ENCODE results near the gene PIGN.

DNA sequence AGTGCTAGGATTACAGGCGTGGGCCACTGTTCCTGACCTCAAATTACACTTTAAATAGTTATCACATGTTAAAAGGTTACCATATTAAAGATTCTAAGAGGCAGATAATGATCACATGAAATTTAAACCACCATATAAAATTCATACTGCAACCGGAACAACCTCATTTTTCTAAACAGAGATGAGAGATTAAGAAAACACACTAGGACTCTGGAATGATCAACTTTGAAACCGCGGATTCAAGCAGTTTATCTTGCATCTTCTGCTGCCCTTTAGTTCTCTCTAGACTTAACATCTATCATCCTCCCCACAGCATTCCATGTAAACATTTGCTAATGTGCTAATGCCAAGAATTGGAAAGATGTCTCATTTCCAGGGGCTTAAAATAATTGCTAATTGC, 115.8 kb downstream of the PIGN start:
- TF ChIP-seq POLR2AphosphoS5 (IDR thresholded peaks at IDR 0.05; ENCODE audit: borderline replicate concordance, low read depth, low read length): no peak
- TF ChIP-seq EZH2 (IDR thresholded peaks at IDR 0.05): no peak
- no peak for TF ChIP-seq FOXP2 (optimal IDR thresholded peaks at IDR 0.05; ENCODE audit: control extremely low read depth, extremely low read length, insufficient read depth)
